ENCODE measurements around the gene GRIN2A. TPM values are rescaled to one million over a fixed set of nuclear protein-coding genes. Genes with fewer than 3 reads are reported as not detected.

The GRIN2A gene
- total and polyA plus RNA-seq, 2 of the 13 experiments (the other 11 are each of a cell fraction or from before 2014, with no cell fraction given), result not detected

DNA sequence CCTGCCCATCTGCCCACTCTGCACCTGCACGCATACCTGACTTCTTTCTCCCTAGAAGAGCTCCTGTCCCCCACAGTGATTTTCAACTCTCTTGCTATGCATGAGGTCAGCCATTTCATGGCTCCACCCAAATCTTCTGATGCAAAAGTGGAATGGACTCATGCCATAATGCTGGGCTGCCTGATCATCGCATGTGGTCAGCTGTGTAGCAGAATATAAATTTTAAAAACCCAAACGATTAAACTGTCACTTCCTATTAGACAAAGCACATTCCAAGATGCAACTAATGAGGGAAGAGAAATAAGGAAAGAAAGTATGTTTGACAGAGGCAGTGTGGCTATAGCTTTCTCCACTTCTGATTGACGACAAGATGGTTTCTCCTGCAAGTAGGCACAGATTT is 26.1 kb downstream of the GRIN2A start:
- Histone ChIP-seq H3K9ac (ENCODE audit: insufficient read depth, low read depth, low read length) (no peak overlapping the region), H3K79me2 (ENCODE audit: insufficient read depth, low read length) (no peaks in the 10 kb centered on the region), H4K20me1 (ENCODE audit: insufficient read depth, low read length) (no peaks in the 10 kb centered on the region), H2AFZ (ENCODE audit: low read length) (no peak overlapping the region), H3K9me3 (ENCODE audit: low read length) (no peaks in the 10 kb centered on the region), H3K4me2 (ENCODE audit: low read depth, low read length) (no peak overlapping the region), H3K4me1 (ENCODE audit: insufficient read depth, low read length) (no peaks in the 10 kb centered on the region), H3K4me3 (replicated peaks in 1 of 3; ENCODE audit: insufficient read depth in 1 of 3, low read depth in 2 of 3, low read length in 3 of 3) (no peak overlapping the region), H3K27ac (ENCODE audit: extremely low read length, insufficient read depth, low read length) (no peak overlapping the region), H3K27me3 (ENCODE audit: control insufficient read depth in 1 of 2, insufficient read depth in 2 of 2, low read length in 2 of 2) (peaks cover 0 to 6% of the 10 kb centered on the region in 2 experiments; a peak in 2 of 5 replicates), H3K36me3 (replicated peaks in 1 of 2; ENCODE audit: control insufficient read depth in 1 of 2, insufficient read depth in 2 of 2, low read length in 2 of 2) (no peaks in the 10 kb centered on the region)
- 35% methylated on average over 4 of the region's 4 CpGs for WGBS (ENCODE audit: low lambda C conversion rate)
- intact Hi-C loops (cut with micrococcal nuclease; ENCODE audit: unreplicated experiment), result no loop called here
- TF ChIP-seq MIER3 (CRISPR knock-in tag; IDR thresholded peaks at IDR 0.05; ENCODE audit: borderline replicate concordance), result no peak
- TF ChIP-seq CENPT (CRISPR knock-in tag; IDR thresholded peaks at IDR 0.05; ENCODE audit: low read depth), result no peak
- no peak for TF ChIP-seq STAG1 (CRISPR knock-in tag; IDR thresholded peaks at IDR 0.05)
- CTCF ChIA-PET (ENCODE audit: low intra/inter-chr PET ratio, low total read pairs), result no interaction called here
- no peak for ATAC-seq
- no TSS peak for BruUV-seq (replicated peaks)
- no peak for DNase-seq (ENCODE audit: low spot score)
- in situ Hi-C loops (cut with HindIII; ENCODE audit: extremely low pct_ligation_motif_present, low pct_unique_long_range_greater_than_20kb), result no loop called here
- POLR2A ChIA-PET, result no interaction called here
- no peak for FAIRE-seq

DNA sequence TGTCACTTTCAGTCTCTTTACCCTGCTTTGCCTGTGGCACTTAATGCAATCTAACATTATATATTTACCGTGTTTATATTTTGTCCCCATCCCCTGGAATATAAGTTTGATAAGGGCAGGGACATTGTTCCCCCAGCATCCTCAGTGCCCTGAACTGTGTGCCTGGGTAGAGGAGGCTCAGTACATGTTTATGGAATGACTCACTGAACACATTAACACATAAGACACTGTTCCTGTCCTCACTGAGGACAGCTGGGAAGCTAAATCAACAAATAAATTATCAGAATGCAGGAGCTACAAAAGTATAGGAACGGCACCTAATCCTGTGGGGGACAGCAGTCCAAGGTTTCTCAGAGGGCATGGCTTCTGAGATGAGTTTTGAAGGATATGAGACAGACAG is 27.8 kb downstream of the GRIN2A start:
- Histone ChIP-seq H3K4me2 (ENCODE audit: low read depth, low read length) (no peak overlapping the region), H3K36me3 (replicated peaks in 1 of 2; ENCODE audit: control insufficient read depth in 1 of 2, insufficient read depth in 2 of 2, low read length in 2 of 2) (no peaks in the 10 kb centered on the region), H3K79me2 (ENCODE audit: insufficient read depth, low read length) (no peaks in the 10 kb centered on the region), H2AFZ (ENCODE audit: low read length) (no peak overlapping the region), H3K4me1 (ENCODE audit: insufficient read depth, low read length) (no peaks in the 10 kb centered on the region), H3K27ac (ENCODE audit: extremely low read length, insufficient read depth, low read length) (no peak overlapping the region), H3K4me3 (replicated peaks in 1 of 3; ENCODE audit: insufficient read depth in 1 of 3, low read depth in 2 of 3, low read length in 3 of 3) (no peak overlapping the region), H4K20me1 (ENCODE audit: insufficient read depth, low read length) (no peaks in the 10 kb centered on the region), H3K9ac (ENCODE audit: insufficient read depth, low read depth, low read length) (no peak overlapping the region), H3K27me3 (ENCODE audit: control insufficient read depth in 1 of 2, insufficient read depth in 2 of 2, low read length in 2 of 2) (peaks cover 0 to 6% of the 10 kb centered on the region in 2 experiments; a peak in 2 of 5 replicates), H3K9me3 (ENCODE audit: low read length) (no peaks in the 10 kb centered on the region)
- FAIRE-seq (no peak), DNase-seq (ENCODE audit: low spot score) (no peak), ATAC-seq (no peak; the same call in 2 of the 3 replicates)
- intact Hi-C loops (cut with micrococcal nuclease; ENCODE audit: unreplicated experiment), result no loop called here
- in situ Hi-C loops (cut with HindIII; ENCODE audit: extremely low pct_ligation_motif_present, low pct_unique_long_range_greater_than_20kb), result no loop called here
- BruUV-seq (replicated peaks), result no TSS peak
- 1% methylated on average over 2 of the region's 2 CpGs for WGBS (ENCODE audit: low lambda C conversion rate)
- TF ChIP-seq ZNF883 (CRISPR knock-in tag; IDR thresholded peaks at IDR 0.05; ENCODE audit: not compliant biosample characterization), result no peak
- TF ChIP-seq FOSL2 (CRISPR knock-in tag; IDR thresholded peaks at IDR 0.05), result peak; percentile 66; the same call in 1 of the 2 replicates
- ChIA-PET CTCF (ENCODE audit: low intra/inter-chr PET ratio, low total read pairs) (no interaction called here), POLR2A (no interaction called here)

Data from HepG2 (cell line).